HG03457 (cell line): ENCODE results near the gene BAHCC1.

Experiments used
- ATAC-seq: cut with Tn5 transposase; IDR thresholded peaks from one replicate; pipeline ENCODE4 v1.9.1; 2021; ENCODE audit warnings: moderate number of reproducible peaks; ENCODE audit not compliant: unreplicated experiment

The BAHCC1 gene

GRCh38 chr17:81477173-81477572, 81.9 kb downstream of the BAHCC1 start:
- ATAC-seq: no peak

DNA sequence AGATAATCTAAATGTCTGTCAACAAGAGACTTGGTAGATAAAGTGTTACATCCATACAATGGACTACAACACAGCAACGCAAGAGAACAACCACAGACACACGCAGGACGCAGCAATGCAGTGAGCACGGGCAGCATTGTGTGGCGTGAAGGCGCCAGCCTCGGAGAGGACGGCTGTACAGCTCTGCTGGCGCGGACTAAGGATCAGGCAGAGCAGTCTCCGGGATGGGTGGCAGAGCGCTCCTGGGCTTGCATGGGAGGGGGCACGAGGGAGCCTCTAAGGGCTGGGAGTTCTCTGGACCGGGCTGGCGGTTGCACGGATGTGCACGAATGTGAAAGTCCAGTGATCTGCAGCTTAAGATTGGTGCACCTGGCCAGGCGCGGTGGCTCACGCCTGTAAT, 82.9 kb downstream of the BAHCC1 start:
- ATAC-seq: no peak

DNA sequence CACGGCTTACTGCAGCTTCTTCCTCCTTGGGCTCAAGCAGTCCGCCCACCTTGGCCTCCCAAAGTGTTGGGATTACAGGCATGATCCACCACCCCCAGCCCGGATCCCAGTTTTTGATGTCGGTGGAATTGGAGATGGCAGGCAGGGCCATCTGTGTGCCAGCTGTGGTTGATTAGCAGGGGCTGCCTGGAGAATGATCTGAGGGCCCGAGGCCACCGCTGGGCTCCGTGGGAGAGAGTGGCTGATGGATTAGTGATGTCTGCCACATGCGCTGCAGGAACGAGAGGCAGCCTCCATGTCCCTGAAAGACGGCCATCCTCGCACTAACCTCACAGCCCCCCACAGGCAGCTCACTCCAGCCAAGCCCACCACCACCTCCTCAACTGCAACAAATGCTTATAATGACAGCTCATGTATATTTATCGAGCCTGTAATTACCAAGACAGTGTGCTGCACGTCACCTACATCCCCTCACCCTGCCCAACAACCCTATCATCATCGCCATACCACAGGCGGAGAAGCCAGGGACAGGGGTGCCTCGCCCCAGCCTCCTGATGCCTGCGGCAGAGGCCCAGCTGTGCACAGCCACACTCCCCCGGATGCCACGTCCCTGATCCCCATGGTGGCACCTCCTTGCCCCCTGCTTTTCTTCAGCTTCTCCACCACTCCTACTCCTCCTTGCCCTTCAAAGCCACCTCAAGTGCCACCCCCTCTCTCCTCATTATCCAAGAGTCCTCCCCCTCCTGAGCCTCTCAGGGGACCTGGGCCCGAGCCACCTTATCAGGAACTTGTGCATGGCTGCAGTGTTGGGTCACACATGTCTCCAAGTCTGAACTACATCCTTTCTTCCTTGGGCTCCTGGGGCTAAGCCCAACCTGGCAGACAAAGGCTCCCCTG, 84.2 kb downstream of the BAHCC1 start:
- no peak for ATAC-seq

- ATAC-seq: no peak
Observed at GRCh38 chr17:81480140-81481072, 85.1 kb downstream of the BAHCC1 start.

DNA sequence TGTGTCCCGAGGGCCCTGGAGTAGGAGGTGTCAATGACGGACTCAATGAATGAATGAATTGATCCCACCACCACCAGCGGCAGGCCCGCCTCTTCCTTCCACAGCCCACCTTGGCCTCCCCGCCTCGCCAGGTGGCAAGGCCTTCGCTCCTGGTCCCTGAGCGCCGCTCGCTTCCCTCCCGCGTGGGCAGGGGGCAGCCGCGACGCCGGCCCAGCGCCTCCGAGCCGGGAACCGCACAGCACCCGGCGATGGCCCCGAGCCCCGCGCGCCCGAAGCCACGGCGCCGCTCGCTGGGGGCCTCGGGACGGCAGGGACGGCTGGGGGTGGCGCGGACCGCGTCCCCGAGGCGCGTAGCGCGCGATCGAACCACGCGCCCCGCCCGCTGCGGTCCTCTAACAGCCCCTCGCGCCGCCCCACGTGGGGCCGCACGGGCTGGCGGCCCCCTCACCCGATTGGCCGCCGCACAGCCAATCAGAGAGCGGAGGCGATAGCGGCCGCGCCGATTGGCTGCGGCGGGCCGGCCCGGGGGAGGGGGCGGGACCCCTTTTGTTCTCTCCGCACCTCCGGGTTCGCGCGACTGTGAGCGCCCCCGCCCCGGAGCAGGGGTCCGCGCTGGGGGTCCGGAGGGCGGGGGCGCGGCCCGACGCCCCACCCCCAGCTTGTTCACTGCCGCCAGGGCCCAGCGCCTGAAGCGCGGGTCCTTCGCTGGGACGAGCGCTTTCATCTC, 86.0 kb downstream of the BAHCC1 start:
- ATAC-seq: no peak

- no peak for ATAC-seq
Observed at GRCh38 chr17:81481815-81482505, 86.7 kb downstream of the BAHCC1 start.

DNA sequence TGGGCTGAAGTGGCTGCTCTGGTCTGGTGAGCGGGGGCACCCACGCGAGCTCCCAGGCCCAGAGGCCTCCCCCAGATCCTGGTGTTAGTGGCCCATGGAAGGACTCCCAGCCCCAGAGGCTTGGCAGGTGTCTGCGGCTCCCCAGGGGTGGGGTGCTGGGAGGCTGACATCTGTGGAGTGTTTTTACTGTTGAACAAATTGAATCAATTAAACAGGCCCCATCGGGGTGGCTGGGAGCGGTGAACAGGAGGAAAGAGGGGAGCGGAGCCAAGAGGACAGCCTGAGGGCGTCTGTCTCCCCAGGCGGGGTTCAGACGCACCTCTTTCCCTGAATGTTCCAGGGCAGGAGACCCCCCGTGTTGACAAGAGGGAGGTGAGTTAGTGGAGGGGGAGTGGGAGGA, 87.4 kb downstream of the BAHCC1 start:
- ATAC-seq: no peak

DNA sequence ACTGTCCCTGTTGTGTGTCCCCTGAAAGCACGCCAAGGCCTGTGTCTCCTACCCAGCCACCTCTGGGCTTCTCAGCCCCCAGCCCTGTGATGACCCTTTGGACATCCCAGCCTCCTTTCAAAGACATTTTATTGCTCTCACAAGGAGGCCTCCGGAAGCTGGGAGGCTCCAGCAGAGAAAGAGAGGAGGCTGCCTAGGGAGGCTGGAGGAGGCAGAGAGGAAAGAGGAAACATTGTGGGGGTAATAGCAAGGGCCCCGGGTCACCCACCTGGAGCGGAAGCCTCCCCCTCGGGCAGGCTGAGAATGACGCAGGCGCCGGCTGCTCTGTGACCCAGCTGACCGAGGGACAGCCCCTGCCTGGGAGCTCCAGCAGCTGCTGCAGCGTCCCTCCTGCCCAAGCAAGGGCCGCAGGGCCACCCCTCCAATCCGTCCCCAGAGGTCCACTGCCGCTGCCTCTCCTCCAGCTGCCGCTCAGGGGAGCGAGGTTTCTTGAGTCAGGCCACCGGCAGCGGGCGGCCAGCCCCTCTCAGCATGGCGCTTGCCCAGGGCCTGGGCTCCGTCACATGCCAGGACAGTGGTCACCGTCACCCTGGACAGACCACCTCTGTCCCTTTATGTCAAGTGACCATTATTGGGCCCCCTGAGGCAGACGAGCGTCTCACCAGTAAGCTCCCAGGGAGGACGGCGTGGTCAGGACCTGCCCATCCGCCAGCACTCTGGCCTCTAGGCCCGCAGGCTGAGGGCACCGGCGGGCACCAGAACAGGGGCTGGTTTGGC, 88.0 kb downstream of the BAHCC1 start:
- ATAC-seq: no peak

DNA sequence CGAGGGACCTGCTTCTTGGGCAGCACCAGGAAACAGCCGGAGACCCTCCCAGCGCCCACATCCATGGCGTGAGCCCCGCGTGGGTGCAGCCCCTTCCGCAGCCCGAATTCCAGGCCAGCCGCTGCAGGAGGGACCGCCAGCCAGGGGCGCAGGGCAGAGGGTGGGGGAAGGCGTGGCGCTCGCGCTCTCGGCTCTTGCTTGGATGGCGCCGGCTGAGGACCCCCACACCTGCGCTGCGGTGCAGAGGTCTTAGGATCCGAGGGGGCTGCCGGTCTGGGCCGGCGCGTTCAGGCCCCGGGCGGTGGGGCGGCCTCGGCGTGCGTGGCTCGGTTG, 88.6 kb downstream of the BAHCC1 start:
- ATAC-seq: no peak

DNA sequence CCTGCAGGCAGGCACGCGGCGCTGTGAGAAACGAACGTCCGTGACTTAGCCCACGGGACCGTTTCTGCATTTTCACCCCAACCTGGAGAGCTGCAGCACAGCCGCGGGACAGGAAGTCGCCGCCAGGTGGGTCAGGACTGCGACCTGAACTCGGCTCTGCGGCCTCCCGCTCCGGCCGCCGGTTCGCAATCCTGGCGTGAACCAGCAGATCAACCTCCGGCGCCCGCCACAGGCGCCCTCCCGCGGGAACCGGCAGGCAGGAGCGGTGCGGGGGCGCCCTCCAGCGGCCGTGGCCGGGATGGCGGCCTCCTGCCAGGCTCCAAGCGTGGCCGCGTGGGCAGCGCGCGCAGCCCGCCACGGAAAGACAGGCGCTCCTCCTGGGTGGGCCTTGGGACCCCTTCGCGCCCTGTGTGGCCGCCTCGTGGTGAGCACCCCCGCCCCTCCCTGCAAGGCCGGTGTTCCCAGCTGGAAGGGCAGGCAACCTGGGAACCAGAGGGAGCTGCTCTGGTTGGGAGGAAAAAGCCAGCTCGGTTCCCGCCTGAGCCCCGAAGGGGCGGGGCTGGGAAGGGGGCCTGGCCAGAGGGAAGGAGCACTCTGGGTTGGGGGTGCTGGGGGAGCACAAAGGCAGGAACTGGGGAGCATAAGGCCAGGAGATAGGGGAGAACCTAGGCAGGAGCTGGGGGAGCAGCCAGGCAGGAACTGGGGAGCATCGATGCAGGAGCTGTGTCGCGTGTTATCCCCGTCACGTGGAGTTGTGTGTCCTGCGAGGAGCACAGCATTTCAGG, 89.1 kb downstream of the BAHCC1 start:
- ATAC-seq: peak; percentile 49

GRCh38 chr17:81486199-81486810, 91.0 kb downstream of the BAHCC1 start:
- ATAC-seq: no peak

DNA sequence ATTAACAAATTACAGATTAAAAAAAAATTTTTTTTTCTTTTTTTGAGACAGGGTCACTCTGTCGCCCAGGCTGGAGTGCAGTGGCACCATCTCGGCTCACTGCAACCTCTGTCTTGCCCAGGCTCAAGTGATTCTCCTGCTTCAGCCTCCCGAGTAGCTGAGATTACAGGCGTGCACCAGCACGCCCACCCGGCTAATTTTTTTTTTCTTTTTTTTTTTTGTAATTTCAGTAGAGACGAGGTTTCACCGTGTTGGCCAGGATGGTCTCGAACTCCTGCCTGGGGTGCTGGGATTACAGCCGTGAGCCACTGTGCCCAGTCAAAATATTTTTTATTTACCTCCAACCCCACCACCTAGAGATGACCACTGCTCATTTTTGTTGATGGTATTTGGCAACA, 91.8 kb downstream of the BAHCC1 start:
- no peak for ATAC-seq

GRCh38 chr17:81487487-81488275, 92.4 kb downstream of the BAHCC1 start:
- ATAC-seq: no peak

DNA sequence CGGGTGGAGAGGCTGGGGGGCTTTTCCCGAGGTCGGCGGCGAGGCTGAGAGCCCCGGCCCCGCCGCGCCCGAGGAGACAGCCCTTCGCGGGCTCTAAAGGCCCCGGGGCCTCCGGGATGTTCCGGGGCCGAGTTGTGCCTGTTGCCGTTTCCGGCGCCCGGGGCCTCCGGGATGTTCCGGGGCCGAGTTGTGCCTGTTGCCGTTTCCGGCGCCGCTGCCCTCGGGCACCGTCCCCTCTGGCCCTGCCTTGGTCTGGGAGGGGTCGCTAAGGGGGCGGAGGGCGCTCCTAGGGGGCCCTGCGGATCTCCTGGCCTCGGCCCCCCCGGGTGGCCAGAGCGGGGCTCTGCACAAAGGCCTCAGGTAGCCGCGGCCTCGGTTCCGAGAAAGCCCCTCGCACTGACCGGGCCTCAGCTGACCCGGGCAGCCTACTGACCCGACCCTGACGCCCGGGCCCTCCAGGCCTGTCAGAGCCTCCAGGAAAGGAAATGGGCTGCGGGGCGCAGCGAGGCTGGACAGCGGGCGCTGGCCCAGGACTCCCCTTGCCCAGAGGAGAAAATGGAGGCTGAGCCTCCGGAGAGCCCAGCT, 93.1 kb downstream of the BAHCC1 start:
- no peak for ATAC-seq

DNA sequence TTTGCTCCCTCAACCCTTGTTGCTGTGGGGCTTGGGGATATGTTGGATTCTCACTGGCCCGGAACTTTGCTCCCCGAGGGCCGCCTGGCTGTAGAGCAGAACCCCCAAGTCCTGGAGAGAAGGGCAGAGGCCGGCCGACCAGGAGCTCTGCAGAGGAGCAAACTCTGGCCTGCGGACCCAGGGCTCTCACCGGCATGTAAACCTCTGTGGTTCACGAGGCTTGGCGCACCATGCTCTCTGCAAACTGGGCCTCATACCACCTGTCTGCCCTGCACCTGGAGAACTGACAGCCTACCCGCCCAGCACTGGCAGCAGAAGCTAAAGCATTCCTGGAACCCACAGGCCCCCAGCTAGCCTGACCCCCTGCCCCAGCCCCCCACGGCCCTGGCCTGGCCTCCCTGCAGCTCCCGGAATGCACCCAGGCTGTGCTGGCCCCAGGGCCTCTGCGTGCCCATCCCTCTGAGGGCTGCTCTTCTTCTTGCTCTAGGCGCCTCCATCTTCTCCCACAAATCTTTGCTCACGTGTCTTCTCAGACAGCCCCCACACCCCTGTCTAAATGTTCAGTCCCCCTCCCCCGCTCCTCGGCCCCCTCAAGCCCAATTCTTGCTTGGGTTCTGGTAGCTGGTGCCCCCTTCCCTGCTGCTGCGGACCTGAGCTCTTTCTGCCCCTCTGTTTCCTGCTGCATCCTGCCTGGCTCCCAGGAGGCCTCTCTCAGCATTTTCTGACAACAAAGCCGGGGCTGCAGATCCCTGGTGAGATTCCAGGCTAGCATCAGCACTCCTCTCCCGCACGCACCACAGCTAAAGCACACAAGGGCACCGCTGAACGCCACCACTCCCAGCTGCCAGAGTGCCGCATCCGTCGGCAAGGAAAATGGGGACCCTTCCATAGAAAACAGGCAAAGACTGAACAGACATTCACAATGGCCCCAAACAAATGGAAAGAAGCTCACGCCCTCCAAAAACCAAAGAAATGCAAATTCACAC, 94.0 kb downstream of the BAHCC1 start:
- ATAC-seq: no peak
